Anterior cingulate cortex (tissue), 58 donors: ENCODE data around the gene POLR1G.
"Not testable (repeated sequence)": the region's sequence is repeated elsewhere in the genome, so short reads cannot be mapped to it uniquely, and the experiment has no call there.

Experiments used
- DNase-seq, 58 donors: peaks; one replicate each; lab custom pipeline; 2025; lab: John Stamatoyannopoulos, UW

Gene POLR1G

GRCh38 chr19:45395821-45396617 is 10.4 kb upstream of the POLR1G start:
- DNase-seq = no peak

- DNase-seq = no peak
Measured at GRCh38 chr19:45400192-45400591, 6.3 kb upstream of the POLR1G start.

DNA sequence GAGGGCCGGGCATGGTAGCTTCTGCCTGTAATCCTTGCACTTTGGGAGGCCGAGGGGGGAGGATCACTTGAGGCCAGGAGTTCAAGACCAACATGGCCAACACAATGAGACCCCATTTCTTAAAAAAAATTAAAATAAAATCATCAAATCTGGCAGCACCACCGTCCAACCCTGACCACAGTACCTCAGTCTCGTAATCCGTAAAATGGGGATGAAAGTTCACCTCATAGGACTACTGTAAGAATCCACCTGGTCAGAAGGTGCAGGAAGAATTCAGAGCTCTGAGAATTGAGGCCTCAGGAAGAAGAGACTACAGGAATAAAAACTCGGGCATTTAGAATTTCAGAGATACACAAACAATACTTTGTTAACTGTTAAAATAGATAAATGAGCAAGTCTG is 4.6 kb upstream of the POLR1G start:
- DNase-seq = no peak

DNA sequence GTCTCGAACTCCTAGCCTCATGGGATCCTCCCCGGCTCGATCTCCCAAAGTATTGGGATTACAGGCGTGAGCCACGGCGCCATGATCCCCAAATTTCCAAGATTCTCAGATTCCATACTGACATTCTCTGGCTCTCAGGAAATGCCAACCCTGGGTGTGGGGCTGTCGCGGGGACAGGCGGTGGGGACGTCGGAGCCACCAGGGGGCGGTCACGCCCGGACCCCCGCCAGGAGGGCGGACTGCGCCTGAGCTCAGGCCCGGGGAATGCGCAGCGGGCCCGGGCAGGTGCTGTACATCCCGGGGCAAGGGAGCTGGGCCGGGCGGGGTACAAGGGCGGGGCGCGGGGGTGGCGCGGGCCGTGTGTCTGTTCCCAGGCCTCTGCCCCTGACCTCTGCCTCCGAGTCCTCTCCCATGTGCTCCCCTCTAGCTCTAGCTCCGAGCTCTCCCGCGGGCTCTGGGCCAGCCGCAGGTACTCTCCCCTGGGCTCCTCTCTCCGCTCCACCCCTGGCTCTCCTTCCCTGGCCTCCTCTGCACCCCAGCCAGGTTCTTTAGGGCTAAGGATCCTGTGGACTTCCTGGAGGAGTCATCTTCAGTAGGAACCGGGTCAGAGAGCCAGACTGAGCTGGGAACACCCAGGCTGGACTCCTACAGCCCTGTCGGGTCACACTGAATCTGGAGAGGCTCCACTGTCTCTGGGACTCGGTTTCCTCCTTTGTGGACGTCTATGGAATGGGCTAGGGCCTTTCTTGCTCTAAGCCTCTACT is 4.0 kb upstream of the POLR1G start:
- no peak for DNase-seq

DNA sequence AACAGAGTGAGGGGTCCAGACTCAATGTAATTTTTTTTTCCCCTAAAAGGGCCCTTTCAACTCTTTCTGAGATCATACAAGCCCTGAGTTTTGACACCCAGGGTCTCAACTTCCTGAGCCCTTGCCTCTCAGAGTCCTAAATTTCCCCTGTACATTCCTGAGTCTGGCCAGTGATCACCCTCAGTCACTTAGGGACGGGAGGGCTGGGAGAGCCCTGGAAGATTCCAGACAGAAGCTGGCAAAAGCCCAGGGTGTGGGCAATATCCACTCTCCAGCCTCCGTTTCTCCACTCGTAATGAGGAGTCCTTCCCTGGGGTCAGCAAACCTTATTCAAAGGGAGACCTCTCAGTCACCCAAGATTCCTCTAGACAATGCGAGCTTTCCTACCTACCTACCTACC is 3.2 kb upstream of the POLR1G start:
- no peak for DNase-seq

GRCh38 chr19:45403781-45404556 is 2.5 kb upstream of the POLR1G start:
- DNase-seq = no peak

- DNase-seq = peak in 26 of 58 donors; percentile 13 to 64 (median 43)
Measured at GRCh38 chr19:45404557-45405434, 1.6 kb upstream of the POLR1G start, which contains the start of gene PPP1R13L. PPP1R13L (minus strand) TSS chr19:45405069; CDS start chr19:45398318, 6,751 bp downstream.

DNA sequence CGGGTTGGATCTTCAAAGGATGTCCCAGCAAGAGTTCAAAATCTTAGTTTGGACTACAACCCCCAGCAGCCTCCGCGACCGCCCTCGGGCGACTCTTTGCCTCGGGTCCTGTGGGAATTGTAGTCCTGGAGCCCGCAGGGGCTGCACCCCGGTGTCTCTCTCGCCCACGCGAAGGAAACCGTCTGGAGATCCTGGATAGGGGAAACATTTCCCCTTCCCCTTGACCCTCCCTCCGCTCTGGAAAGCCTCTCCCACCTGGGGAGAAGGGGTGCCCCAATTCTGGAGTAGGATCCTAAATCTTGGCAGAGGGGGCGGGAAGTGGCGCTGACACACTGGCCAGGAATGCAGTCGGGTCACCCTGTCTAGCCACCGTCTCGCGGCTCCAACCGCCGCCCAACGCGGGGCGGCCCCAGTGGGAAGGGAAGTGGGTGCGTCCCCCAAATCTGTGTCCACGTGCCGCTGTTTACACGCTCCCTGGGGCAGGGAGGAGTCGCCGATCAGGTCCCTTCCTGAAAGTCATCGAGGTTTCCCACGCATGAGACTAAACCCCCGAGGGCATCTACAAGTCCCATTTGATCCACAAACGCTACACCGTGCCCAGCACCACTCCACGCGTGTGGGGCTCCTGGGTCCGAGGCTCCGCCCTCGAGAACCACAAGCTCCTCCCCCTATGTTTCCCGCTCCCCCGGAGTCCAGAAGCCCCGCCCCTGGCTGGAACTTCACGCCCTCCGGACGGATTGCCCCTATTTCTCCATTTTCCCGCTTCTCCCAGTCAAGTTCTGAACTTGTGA is 814 bp upstream of the POLR1G start:
- peak; percentile 13 to 90 (median 78) for DNase-seq

- DNase-seq = no peak
Measured at GRCh38 chr19:45407091-45407375, 589 bp downstream of the POLR1G start.

DNA sequence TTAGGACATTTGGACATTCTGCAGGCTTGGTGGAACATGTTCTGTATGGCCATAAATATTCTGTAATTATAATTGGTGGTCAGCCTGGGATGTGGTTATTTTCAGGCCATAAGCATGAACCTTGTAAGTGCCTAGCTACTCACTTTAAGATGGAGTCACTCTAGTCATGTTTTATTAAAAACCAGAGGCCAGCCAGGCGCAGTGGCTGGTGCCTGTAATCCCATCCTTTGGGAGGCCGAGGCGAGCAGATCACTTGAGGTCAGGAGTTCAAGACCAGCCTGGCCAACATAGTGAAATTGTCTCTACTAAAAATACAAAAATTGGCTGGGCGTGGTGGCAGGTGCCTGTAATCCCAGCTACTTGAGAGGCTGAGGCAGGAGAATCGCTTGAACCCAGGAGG is 1.1 kb downstream of the POLR1G start:
- not testable (repeated sequence) for DNase-seq

DNA sequence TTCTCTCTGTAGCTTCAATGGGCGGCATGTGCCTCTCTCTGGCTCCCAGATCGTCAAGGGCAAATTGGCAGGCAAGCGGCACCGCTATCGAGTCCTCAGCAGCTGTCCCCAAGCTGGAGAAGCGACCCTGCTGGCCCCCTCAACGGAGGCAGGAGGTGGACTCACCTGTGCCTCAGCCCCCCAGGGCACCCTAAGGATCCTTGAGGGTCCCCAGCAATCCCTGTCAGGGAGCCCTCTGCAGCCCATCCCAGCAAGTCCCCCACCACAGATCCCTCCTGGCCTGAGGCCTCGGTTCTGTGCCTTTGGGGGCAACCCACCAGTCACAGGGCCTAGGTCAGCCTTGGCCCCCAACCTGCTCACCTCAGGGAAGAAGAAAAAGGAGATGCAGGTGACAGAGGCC is 1.7 kb downstream of the POLR1G start:
- DNase-seq = no peak

DNA sequence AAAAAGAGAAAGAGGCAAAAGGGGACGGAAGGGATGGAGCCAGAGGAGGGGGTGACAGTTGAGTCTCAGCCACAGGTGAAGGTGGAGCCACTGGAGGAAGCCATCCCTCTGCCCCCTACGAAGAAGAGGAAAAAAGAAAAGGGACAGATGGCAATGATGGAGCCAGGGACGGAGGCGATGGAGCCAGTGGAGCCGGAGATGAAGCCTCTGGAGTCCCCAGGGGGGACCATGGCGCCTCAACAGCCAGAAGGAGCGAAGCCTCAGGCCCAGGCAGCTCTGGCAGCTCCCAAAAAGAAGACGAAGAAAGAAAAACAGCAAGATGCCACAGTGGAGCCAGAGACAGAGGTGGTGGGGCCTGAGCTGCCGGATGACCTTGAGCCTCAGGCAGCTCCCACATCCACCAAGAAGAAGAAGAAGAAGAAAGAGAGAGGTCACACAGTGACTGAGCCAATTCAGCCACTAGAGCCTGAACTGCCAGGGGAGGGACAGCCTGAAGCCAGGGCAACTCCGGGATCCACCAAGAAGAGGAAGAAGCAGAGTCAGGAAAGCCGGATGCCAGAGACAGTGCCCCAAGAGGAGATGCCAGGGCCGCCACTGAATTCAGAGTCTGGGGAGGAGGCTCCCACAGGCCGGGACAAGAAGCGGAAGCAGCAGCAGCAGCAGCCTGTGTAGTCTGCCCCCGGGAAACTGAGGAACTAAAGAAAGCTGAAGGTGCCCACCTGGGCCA is 2.5 kb downstream of the POLR1G start:
- no peak for DNase-seq

- DNase-seq = no peak
Measured at GRCh38 chr19:45409557-45409920, 3.1 kb downstream of the POLR1G start.

DNA sequence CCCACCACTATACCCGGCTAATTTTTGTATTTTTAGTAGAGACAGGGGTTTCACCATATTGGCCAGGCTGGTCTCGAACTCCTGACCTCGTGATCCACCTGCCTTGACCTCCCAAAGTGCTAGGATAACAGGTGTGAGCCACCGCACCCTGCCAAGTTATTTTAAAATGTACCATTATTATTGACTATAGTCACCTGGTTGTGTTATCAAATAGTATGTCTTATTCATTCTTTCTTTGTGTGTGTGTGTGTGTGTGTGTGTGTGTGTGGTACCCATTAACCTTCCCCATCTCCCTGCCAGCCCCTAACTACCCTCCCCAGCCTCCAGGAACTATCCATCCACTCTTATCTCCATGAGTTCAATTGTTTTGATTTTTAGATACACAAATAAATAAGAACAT is 3.9 kb downstream of the POLR1G start:
- DNase-seq = not testable (repeated sequence)

DNA sequence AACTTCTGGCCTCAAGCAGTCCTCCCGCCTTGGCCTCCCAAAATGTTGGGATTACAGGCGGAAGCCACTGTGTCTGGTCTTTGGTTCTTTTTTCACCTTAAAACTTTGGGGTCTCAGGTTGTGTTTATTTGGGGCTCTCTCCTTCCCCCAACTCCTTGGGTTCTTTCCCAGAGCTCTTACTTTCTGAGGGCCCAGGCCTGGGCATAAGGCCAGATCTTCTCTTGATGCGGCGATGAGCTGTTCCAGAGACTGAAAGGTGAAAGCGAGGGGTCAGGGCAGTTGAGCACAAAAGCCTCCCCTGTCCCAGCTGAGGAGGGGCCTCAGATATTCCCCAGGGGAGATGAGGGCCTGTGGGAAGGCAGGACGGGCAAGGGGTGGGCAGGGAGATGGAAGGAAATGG is 7.1 kb downstream of the POLR1G start:
- DNase-seq = no peak

- no peak for DNase-seq
Measured at GRCh38 chr19:45414468-45414867, 8.0 kb downstream of the POLR1G start.

DNA sequence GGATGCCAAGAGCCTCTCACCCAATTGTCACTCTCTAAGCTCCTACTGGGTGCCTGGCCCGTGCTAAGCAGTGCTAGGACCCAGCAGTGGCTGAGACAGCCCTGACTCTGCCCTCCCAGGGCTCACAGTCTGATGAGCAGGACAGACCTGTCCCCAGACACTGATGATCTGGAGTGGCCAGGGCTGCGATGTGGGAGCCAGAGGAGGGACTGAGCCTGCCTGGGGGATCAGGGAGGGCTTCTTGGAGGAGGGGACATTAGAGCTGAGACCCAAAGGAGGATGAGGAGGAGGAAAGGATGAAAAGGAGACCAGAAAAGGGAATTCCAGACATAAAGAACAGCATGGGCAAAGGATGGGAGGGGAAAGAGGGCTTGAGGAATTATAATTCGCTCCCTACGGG is 10.7 kb downstream of the POLR1G start:
- DNase-seq = no peak

DNA sequence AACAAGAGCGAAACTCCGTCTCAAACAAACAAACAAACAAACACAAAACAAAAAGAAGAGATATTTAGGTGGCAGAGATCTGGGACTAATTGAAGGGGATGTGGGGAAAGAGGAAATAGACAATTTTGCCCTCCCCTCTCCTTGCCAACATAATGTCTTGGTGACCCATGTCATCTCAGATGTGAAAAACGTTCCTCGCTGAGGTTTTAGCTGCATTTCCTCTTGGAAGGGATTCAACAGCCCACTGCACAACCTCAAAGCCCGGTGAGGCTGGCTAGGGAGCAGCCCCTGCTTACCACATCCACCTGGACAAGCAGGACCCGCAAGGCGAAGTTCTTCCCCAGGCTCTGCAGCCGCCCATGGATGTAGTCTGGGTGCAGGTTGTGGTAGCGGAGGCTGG is 12.4 kb downstream of the POLR1G start:
- DNase-seq = no peak

- peak in 37 of 58 donors; percentile 6 to 68 (median 25) for DNase-seq
Measured at GRCh38 chr19:45419396-45419795, 13.0 kb downstream of the POLR1G start.
